Kidney tubule cell (primary cell): Measurements from ENCODE around the gene LAG3.
"Not testable (repeated sequence)": the region's sequence is repeated elsewhere in the genome, so short reads cannot be mapped to it uniquely, and the experiment has no call there.

ENCODE experiments used
- DNase-seq: peaks from one replicate; pipeline ENCODE4 v3.0.0-alpha.2; 2018; ENCODE audit warnings: low spot score

The LAG3 gene

GRCh38 chr12:6772331-6772695 is at the start of gene LAG3:
Gene LAG3 (plus strand): TSS chr12:6772520. CDS start chr12:6772853, 333 bp downstream.
- DNase-seq = no peak

- DNase-seq = no peak
Measured at GRCh38 chr12:6722863-6723262, 49.5 kb upstream of the LAG3 start.

GRCh38 chr12:6723607-6724408 is 48.5 kb upstream of the LAG3 start, which contains the start of gene COPS7A:
Gene COPS7A (plus strand): TSS chr12:6724046. CDS start chr12:6724657, 611 bp downstream.
- DNase-seq = peak; percentile 99

- DNase-seq = peak; percentile 40
Measured at GRCh38 chr12:6724409-6724797, 47.9 kb upstream of the LAG3 start.

GRCh38 chr12:6725350-6725749 is 47.0 kb upstream of the LAG3 start:
- no peak for DNase-seq

- no peak for DNase-seq
Measured at GRCh38 chr12:6729186-6729585, 43.1 kb upstream of the LAG3 start.

GRCh38 chr12:6730169-6730568 is 42.2 kb upstream of the LAG3 start:
- DNase-seq = no peak

- no peak for DNase-seq
Measured at GRCh38 chr12:6734506-6735387, 37.6 kb upstream of the LAG3 start.

- peak; percentile 57 for DNase-seq
Measured at GRCh38 chr12:6735448-6736191, 36.7 kb upstream of the LAG3 start.

GRCh38 chr12:6736754-6737153 is 35.6 kb upstream of the LAG3 start:
- DNase-seq = no peak

GRCh38 chr12:6742080-6742479 is 30.2 kb upstream of the LAG3 start:
- not testable (repeated sequence) for DNase-seq

- no peak for DNase-seq
Measured at GRCh38 chr12:6742834-6743233, 29.5 kb upstream of the LAG3 start.

- not testable (repeated sequence) for DNase-seq
Measured at GRCh38 chr12:6743300-6743699, 29.0 kb upstream of the LAG3 start.

GRCh38 chr12:6745741-6746525 is 26.4 kb upstream of the LAG3 start:
- peak; percentile 38 for DNase-seq

- no peak for DNase-seq
Measured at GRCh38 chr12:6747216-6747615, 25.1 kb upstream of the LAG3 start.

- no peak for DNase-seq
Measured at GRCh38 chr12:6748761-6749160, 23.6 kb upstream of the LAG3 start.

GRCh38 chr12:6750506-6750905 is 21.8 kb upstream of the LAG3 start:
- DNase-seq = no peak

GRCh38 chr12:6751767-6752166 is 20.6 kb upstream of the LAG3 start:
- DNase-seq = no peak

- DNase-seq = peak; percentile 49
Measured at GRCh38 chr12:6752167-6752920, 20.0 kb upstream of the LAG3 start.

- peak; percentile 99 for DNase-seq
Measured at GRCh38 chr12:6752921-6753771, 19.2 kb upstream of the LAG3 start, which contains the start of gene MLF2. Gene MLF2 (minus strand): TSS chr12:6753141. CDS start chr12:6752334, 807 bp downstream.
